H9 (cell line): ENCODE results near the gene TRMT1L. TPM values are rescaled to one million over a fixed set of nuclear protein-coding genes. Genes with fewer than 3 reads are reported as not detected.

Experiments used
- DNase-seq: peaks from one replicate; pipeline ENCODE4 v3.0.0-alpha.2; 2017
- H2AFZ ChIP-seq: one replicate; pipeline ENCODE4 v1.6.1; 2013; ENCODE audit warnings: mild to moderate bottlenecking, low read length, control low read depth, moderate library complexity
- H2AK5ac ChIP-seq: 2 replicates; pipeline ENCODE4 v1.6.1; 2013; ENCODE audit warnings: low read length, control low read depth, mixed read lengths; ENCODE audit not compliant: insufficient read length
- H2BK120ac ChIP-seq: one replicate; pipeline ENCODE4 v1.6.1; 2013; ENCODE audit warnings: low read depth, mild to moderate bottlenecking, low read length, control low read depth, inconsistent platforms; ENCODE audit not compliant: poor library complexity, severe bottlenecking
- H2BK12ac ChIP-seq: 2 replicates; pipeline ENCODE4 v1.6.1; 2013; ENCODE audit warnings: low read length, control low read depth, mixed read lengths, low read depth; ENCODE audit not compliant: insufficient read length
- H2BK15ac ChIP-seq: 2 replicates; pipeline ENCODE4 v1.6.1; 2013; ENCODE audit warnings: low read depth, low read length, control low read depth
- H2BK20ac ChIP-seq: one replicate; pipeline ENCODE4 v1.6.1; 2013; ENCODE audit warnings: low read depth, mild to moderate bottlenecking, low read length, control low read depth, inconsistent platforms; ENCODE audit not compliant: poor library complexity, severe bottlenecking
- H2BK5ac ChIP-seq: 2 replicates; pipeline ENCODE4 v1.6.1; 2013; ENCODE audit warnings: low read length, control low read depth, mixed read lengths; ENCODE audit not compliant: insufficient read length
- H3K14ac ChIP-seq: 2 replicates; pipeline ENCODE4 v1.6.1; 2013; ENCODE audit warnings: low read length, control low read depth; ENCODE audit not compliant: insufficient read depth
- H3K18ac ChIP-seq: 2 replicates; pipeline ENCODE4 v1.6.1; 2013; ENCODE audit warnings: low read depth, mild to moderate bottlenecking, mixed read lengths, low read length, control low read depth; ENCODE audit not compliant: insufficient read length
- H3K23ac ChIP-seq: 2 replicates; pipeline ENCODE4 v1.6.1; 2013; ENCODE audit warnings: low read length, control low read depth, mixed read lengths, low read depth; ENCODE audit not compliant: insufficient read length
- H3K23me2 ChIP-seq: 2 replicates; pipeline ENCODE4 v1.6.1; 2013; ENCODE audit warnings: low read depth, mild to moderate bottlenecking, mixed read lengths, low read length, control low read depth; ENCODE audit not compliant: insufficient read length, poor library complexity, severe bottlenecking
- H3K27ac ChIP-seq: 2 replicates; pipeline ENCODE4 v1.5.1; 2013; ENCODE audit warnings: low read length, control low read depth, mixed read lengths, low read depth; ENCODE audit not compliant: insufficient read length
- H3K27me3 ChIP-seq: 2 replicates; pipeline ENCODE4 v1.6.1; 2013; ENCODE audit warnings: low read length, control low read depth, inconsistent platforms; ENCODE audit not compliant: insufficient read depth
- H3K4ac ChIP-seq: 2 replicates; pipeline ENCODE4 v1.6.1; 2013; ENCODE audit warnings: low read depth, mild to moderate bottlenecking, control low read depth, inconsistent platforms, low read length, moderate library complexity
- H3K4me1 ChIP-seq: 2 replicates; pipeline ENCODE4 v1.6.1; 2013; ENCODE audit warnings: low read length, control low read depth, inconsistent platforms; ENCODE audit not compliant: insufficient read depth
- H3K4me2 ChIP-seq: 2 replicates; pipeline ENCODE4 v1.6.1; 2013; ENCODE audit warnings: low read length, control low read depth, mixed read lengths; ENCODE audit not compliant: insufficient read length, insufficient read depth
- H3K56ac ChIP-seq: 2 replicates; pipeline ENCODE4 v1.6.1; 2013; ENCODE audit warnings: low read depth, mild to moderate bottlenecking, mixed read lengths, low read length, control low read depth; ENCODE audit not compliant: insufficient read length
- H3K79me1 ChIP-seq: 2 replicates; pipeline ENCODE4 v1.6.1; 2013; ENCODE audit warnings: low read depth, mild to moderate bottlenecking, moderate library complexity, low read length, control low read depth, inconsistent platforms; ENCODE audit not compliant: insufficient read depth, poor library complexity, severe bottlenecking
- H3K79me2 ChIP-seq: 2 replicates; pipeline ENCODE4 v1.6.1; 2013; ENCODE audit warnings: low read length, control low read depth, inconsistent platforms; ENCODE audit not compliant: insufficient read depth
- H3K9ac ChIP-seq: 2 replicates; pipeline ENCODE4 v1.6.1; 2013; ENCODE audit warnings: low read length, control low read depth, mixed read lengths; ENCODE audit not compliant: insufficient read length; ENCODE audit errors: extremely low read depth
- H3K9me3 ChIP-seq: one replicate; pipeline ENCODE4 v1.6.1; 2013; ENCODE audit warnings: low read depth, low read length, inconsistent platforms; ENCODE audit not compliant: control insufficient read depth
- H3T11ph ChIP-seq: one replicate; pipeline ENCODE4 v1.6.1; 2013; ENCODE audit warnings: mild to moderate bottlenecking, low read length, control low read depth, inconsistent platforms
- H4K20me1 ChIP-seq: one replicate; pipeline ENCODE4 v1.6.1; 2013; ENCODE audit not compliant: control insufficient read depth, insufficient read length, insufficient read depth
- H4K5ac ChIP-seq: 2 replicates; pipeline ENCODE4 v1.6.1; 2013; ENCODE audit warnings: low read depth, mild to moderate bottlenecking, mixed read lengths, low read length, control low read depth; ENCODE audit not compliant: insufficient read length
- H4K8ac ChIP-seq: replicated peaks from 2 replicates; pipeline ENCODE4 v1.6.1; 2013; ENCODE audit warnings: low read length, control low read depth, mixed read lengths, low read depth; ENCODE audit not compliant: insufficient read length
- H4K91ac ChIP-seq: 2 replicates; pipeline ENCODE4 v1.6.1; 2013; ENCODE audit warnings: low read depth, mild to moderate bottlenecking, moderate library complexity, mixed read lengths, low read length, control low read depth; ENCODE audit not compliant: insufficient read length
- H3K27ac Mint-ChIP-seq, 3 experiments: 2 replicates in 2 of 3; 3 replicates in 1 of 3; pipeline ENCODE4 v1.8.0; 2020 to 2021; ENCODE audit warnings: mixed read lengths in 3 of 3, mild to moderate bottlenecking in 1 of 3, moderate library complexity in 1 of 3
- H3K27me3 Mint-ChIP-seq: 2 replicates; pipeline ENCODE4 v1.8.0; 2021; ENCODE audit warnings: low read depth, mild to moderate bottlenecking, moderate library complexity, mixed read lengths
- H3K36me3 Mint-ChIP-seq, 3 experiments: 2 replicates in 2 of 3; 3 replicates in 1 of 3; pipeline ENCODE4 v1.8.0; 2020 to 2021; ENCODE audit warnings: low read depth in 3 of 3, mixed read lengths in 3 of 3; ENCODE audit not compliant: insufficient read depth in 1 of 3
- H3K4me1 Mint-ChIP-seq, 2 experiments: 2 replicates each; pipeline ENCODE4 v1.8.0; 2020; ENCODE audit warnings: mixed read lengths in 2 of 2
- H3K4me3 Mint-ChIP-seq, 2 experiments: 2 replicates in 1 of 2; 3 replicates in 1 of 2; pipeline ENCODE4 v1.8.0; 2020 to 2021; ENCODE audit warnings: mild to moderate bottlenecking in 2 of 2, mixed read lengths in 2 of 2, moderate library complexity in 1 of 2
- H3K9me3 Mint-ChIP-seq, 2 experiments: 2 replicates in 1 of 2; 3 replicates in 1 of 2; pipeline ENCODE4 v1.8.0; 2020; ENCODE audit warnings: mild to moderate bottlenecking in 2 of 2, mixed read lengths in 2 of 2, moderate library complexity in 1 of 2
- CTCF ChIP-seq: fragments of 200-600 bp; sonication (generic); conservative IDR thresholded peaks from 3 replicates; pipeline ENCODE4 v1.8.0; 2021; ENCODE audit warnings: antibody characterized with exemption, mild to moderate bottlenecking
- WGBS: extraction: QIAGEN DNeasy Blood & Tissue Kit; methylation state at CpG from one replicate; pipeline ENCODE4 v1.1.7; 2013; ENCODE audit warnings: missing lambda C conversion rate, low lambda C conversion rate, mixed read lengths; ENCODE audit not compliant: insufficient read length; ENCODE audit errors: extremely low coverage; 5-methylcytosine and 5-hydroxymethylcytosine counted together
- total RNA-seq: library from RNA; stranded (reverse); gene quantifications from 2 replicates; pipeline ENCODE4 v1.2.1, GENCODE V29; 2021

Gene TRMT1L
- total RNA-seq, 1 experiment from 2014 or later: 17.9 TPM

- H4K20me1 ChIP-seq: no peaks in the 10 kb centered on the region
- Mint-ChIP-seq H3K4me1 (no peaks in the 10 kb centered on the region), H3K4me3 (no peak overlapping the region), H3K36me3 (peaks cover 12 to 43% (median 28%) of the 10 kb centered on the region in 3 experiments; a peak in 6 of 7 replicates), H3K9me3 (no peaks in the 10 kb centered on the region; a peak in 1 of 5 replicates), H3K27me3 (no peaks in the 10 kb centered on the region), H3K27ac (no peak overlapping the region)
- no peak overlapping the region for H3K27ac ChIP-seq
- H2AFZ ChIP-seq: no peak overlapping the region
- no peak overlapping the region for H2BK12ac ChIP-seq
- H3K9me3 ChIP-seq: no peaks in the 10 kb centered on the region
- H3K18ac ChIP-seq: no peak overlapping the region
- no peaks in the 10 kb centered on the region for H3K23me2 ChIP-seq
- H2BK15ac ChIP-seq: no peak overlapping the region
- no peak overlapping the region for H2AK5ac ChIP-seq
- no peak overlapping the region for H3K23ac ChIP-seq
- no peak overlapping the region for H4K5ac ChIP-seq
- no peak overlapping the region for H2BK120ac ChIP-seq
- H4K91ac ChIP-seq: no peak overlapping the region
- no peak overlapping the region for H3K9ac ChIP-seq
- H4K8ac ChIP-seq: no peak overlapping the region
- WGBS: no CpG with 5 or more reads among the region's 1 CpG
- no peak overlapping the region for H3T11ph ChIP-seq
- H3K79me2 ChIP-seq: no peaks in the 10 kb centered on the region
- no peaks in the 10 kb centered on the region for H3K27me3 ChIP-seq
- no peak overlapping the region for H3K4ac ChIP-seq
- no peak overlapping the region for H2BK20ac ChIP-seq
- H3K4me1 ChIP-seq: no peaks in the 10 kb centered on the region
- no peaks in the 10 kb centered on the region for H3K79me1 ChIP-seq
- H3K56ac ChIP-seq: no peak overlapping the region
- H2BK5ac ChIP-seq: no peak overlapping the region
- DNase-seq: no peak
- H3K4me2 ChIP-seq: no peak overlapping the region
- TF ChIP-seq CTCF: no peak
- no peak overlapping the region for H3K14ac ChIP-seq
These were observed 18.7 kb downstream of the TRMT1L start for GRCh38 chr1:185137896-185138545.
